ENCODE results near the gene DKK3.

The DKK3 gene

DNA sequence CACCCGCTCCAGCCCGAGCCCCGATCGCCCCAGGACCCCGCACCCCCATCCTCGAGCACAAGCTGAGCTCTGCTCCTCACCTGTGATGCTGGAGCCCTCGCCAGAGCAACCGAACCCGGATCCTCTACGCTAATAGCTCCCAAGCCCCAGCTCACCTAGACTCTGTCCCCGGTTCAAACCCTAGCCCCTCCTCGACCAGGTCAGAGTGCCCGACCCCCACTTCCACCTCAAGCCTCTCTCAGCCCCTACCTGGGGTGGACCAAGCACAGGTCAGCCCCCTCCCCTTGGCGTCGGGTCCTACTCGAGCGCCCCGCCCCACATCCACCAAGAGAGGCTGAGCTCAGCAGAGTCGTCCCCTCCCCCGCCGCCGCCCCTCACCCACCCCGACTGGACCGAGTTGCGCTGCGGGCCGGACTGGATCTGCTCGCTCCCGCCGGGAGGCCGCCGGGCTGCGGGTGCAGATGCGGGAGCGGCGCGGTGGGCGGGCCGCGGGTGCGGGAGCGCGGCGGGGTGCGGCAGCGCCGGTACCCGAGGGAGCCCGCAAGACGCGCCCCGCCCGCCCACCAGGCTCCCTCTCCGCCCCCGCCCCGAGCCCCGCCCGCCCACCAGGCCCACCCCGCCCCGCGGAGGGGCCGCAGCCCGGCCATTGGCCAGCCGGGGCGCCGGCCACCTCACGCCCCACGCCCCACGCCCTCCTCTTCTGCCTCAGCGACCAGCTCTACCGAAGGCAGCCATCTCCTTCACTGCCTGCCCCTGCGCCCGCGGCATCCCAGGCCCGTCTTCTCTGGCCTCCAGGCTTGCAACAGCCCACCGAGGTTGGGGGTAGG lies 577 bp upstream of the DKK3 start:
- peak overlapping the region; percentile 67 for H3K4me3 ChIP-seq (ENCODE audit: low read depth, low read length)
- peak; percentile 50 for DNase-seq (ENCODE audit: low read depth)
- TF ChIP-seq, protein P1, sequence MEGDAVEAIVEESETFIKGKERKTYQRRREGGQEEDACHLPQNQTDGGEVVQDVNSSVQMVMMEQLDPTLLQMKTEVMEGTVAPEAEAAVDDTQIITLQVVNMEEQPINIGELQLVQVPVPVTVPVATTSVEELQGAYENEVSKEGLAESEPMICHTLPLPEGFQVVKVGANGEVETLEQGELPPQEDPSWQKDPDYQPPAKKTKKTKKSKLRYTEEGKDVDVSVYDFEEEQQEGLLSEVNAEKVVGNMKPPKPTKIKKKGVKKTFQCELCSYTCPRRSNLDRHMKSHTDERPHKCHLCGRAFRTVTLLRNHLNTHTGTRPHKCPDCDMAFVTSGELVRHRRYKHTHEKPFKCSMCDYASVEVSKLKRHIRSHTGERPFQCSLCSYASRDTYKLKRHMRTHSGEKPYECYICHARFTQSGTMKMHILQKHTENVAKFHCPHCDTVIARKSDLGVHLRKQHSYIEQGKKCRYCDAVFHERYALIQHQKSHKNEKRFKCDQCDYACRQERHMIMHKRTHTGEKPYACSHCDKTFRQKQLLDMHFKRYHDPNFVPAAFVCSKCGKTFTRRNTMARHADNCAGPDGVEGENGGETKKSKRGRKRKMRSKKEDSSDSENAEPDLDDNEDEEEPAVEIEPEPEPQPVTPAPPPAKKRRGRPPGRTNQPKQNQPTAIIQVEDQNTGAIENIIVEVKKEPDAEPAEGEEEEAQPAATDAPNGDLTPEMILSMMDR (conservative IDR thresholded peaks at IDR 0.05; ENCODE audit: low read depth, low read length), result no peak

DNA sequence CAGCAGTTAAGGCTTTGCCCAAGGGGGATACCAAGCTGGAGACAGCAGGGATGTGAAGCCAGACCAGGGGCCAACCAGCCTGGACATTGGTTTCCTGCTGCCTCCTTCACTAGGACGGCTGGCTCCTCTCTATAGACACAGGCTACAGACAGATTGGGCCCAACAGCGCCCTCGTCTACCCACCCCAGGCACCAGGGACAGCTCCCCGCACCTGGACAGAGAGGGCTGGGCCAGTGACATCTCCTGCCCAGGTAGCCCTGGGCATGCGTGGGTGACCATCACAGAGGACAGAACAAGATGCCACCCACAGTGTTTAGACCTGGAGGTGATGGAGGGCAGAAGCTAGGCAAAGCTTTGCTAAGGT lies 1.2 kb downstream of the DKK3 start:
- no peak overlapping the region for H3K4me3 ChIP-seq (ENCODE audit: low read depth, low read length)
- DNase-seq (ENCODE audit: low read depth), result no peak
- TF ChIP-seq, protein P1 (conservative IDR thresholded peaks at IDR 0.05; ENCODE audit: low read depth, low read length), result no peak

DNA sequence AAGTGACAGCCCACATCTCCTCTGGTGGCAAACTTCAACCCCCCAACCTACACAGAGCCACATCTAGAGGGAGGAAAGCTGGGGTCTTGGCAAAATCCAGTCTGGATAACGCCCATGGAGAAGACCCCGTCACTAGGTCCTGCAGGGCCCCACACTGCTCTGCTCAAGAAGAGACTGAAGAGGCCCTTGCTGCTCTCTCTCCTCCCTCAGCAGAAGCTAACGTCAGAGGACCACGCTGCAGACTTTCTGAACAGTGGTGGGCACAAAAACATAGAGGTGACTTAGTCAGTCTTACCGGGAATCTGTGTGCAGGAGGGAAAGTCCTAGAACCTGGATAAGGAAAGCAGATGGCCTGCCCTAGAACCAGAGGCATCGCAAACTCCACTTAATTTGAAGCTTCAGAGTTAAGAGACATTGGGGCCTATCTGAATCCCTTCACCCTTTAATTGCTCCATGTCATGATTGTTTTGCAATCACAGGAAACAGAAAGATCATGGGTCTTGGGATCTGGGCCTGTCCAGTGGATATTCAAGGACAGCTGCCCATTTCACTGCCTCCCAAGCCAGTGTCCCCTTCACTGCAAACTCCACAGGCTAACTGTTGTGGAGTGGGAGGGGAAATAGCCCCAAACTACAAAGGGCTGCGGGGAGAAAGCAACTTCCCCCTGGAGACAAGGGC lies 1.7 kb downstream of the DKK3 start:
- no peak overlapping the region for H3K4me3 ChIP-seq (ENCODE audit: low read depth, low read length)
- TF ChIP-seq, protein P1 (conservative IDR thresholded peaks at IDR 0.05; ENCODE audit: low read depth, low read length), result no peak
- no peak for DNase-seq (ENCODE audit: low read depth)

DNA sequence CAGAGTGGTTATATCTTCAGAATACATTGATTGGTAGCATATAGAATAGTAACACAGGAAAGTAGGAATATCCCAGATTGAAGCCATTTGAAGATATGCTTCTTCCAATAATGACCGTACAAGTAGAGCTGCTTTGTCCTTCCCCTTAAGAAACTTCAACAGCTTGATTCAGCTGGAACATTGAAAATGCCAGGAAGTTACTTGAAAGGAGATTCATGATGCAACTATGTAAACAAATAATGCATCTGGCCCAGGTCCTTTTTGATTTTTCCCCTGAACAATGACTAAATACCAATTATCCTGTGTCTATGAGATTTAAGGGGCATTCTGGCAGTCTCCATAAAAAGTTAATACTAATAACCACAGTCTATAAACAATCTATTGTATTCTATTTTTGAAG lies 3.0 kb downstream of the DKK3 start:
- no peak overlapping the region for H3K4me3 ChIP-seq (ENCODE audit: low read depth, low read length)
- TF ChIP-seq, protein P1 (conservative IDR thresholded peaks at IDR 0.05; ENCODE audit: low read depth, low read length), result no peak
- DNase-seq (ENCODE audit: low read depth), result peak; percentile 77

DNA sequence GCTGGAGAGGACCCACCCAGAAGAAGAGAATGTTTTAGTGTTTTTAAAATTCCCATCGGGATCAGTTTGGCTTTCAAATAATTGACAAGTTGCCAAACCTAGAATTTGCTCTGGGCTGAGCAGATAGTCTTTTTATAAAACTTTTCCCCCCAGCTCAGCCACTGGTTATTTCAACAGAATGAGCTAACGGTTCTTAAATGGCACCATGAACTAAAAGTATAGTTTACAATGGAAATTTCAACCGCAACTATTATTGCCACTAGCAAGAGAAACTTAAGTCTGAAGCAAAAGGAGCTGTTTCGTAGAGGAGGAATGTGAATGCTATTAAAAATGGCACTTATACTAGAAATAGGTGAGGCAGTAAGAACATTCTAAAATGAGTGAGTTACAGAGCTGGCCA lies 3.4 kb downstream of the DKK3 start:
- no peak overlapping the region for H3K4me3 ChIP-seq (ENCODE audit: low read depth, low read length)
- DNase-seq (ENCODE audit: low read depth), result no peak
- TF ChIP-seq, protein P1 (conservative IDR thresholded peaks at IDR 0.05; ENCODE audit: low read depth, low read length), result no peak

DNA sequence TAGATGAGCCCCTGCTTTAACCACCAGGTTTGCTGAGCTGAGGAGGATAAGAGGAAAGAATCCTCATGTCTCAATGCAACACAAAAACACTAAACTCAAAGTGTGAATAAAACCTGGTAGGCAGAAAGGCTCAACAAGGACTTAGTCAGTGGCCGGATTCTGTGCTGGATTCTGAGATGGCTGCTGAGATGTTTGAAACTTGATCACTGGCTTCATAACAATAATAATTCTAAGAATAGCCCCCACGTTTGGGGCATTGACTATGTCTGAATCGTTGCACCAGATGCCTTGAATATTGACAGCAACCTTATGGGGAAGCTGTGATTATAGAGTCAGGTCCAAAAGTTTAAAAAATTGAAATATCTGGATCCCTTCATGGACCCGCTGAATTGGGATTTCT lies 4.6 kb downstream of the DKK3 start:
- H3K4me3 ChIP-seq (ENCODE audit: low read depth, low read length), result no peak overlapping the region
- no peak for DNase-seq (ENCODE audit: low read depth)
- TF ChIP-seq, protein P1 (conservative IDR thresholded peaks at IDR 0.05; ENCODE audit: low read depth, low read length), result no peak

All from choroid plexus epithelial cell (primary cell).